ENCODE measurements around the gene ZNF212. TPM values are rescaled to one million over a fixed set of nuclear protein-coding genes. Genes with fewer than 3 reads are reported as not detected.
"Not testable (repeated sequence)": the region's sequence is repeated elsewhere in the genome, so short reads cannot be mapped to it uniquely, and the experiment has no call there.

ZNF212 gene
- total RNA-seq, 1 experiment from 2014 or later = 6.6 TPM

DNA sequence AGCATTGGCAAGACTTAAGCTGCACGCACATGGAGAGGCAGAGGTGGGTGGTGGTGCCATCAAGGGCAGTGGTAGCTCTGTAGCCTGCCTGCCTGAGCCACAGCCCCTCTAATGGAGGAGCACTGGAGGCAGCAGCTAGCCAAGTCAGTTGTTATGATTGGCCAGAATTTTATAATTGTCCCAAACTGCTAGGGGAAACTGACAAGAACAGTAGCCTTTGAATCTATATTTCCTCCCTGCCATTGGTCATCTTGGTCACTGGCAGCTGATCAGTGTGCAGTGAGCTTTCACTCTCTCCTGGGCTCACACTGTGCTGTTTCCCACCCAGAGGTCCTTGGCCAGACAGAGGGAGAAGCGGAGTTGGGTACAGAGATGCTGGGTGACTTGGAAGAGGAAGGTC, 12.9 kb downstream of the ZNF212 start:
- no peak for DNase-seq (ENCODE audit: low read depth)

DNA sequence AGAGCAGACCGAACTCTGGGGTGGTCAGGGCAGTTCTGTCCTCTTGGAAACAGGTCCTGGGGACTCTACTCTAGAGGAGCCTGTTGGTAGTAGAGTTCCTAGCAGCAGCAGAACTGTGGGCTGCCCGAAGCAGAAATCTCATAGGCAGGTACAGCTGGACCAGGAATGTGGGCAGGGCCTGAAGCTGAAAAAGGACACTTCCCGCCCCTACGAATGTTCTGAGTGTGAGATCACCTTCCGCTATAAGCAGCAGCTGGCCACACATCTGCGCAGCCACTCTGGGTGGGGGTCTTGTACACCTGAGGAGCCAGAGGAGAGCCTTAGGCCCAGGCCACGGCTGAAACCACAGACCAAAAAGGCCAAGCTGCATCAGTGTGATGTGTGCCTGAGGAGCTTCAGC, 14.2 kb downstream of the ZNF212 start:
- no peak for DNase-seq (ENCODE audit: low read depth)

DNA sequence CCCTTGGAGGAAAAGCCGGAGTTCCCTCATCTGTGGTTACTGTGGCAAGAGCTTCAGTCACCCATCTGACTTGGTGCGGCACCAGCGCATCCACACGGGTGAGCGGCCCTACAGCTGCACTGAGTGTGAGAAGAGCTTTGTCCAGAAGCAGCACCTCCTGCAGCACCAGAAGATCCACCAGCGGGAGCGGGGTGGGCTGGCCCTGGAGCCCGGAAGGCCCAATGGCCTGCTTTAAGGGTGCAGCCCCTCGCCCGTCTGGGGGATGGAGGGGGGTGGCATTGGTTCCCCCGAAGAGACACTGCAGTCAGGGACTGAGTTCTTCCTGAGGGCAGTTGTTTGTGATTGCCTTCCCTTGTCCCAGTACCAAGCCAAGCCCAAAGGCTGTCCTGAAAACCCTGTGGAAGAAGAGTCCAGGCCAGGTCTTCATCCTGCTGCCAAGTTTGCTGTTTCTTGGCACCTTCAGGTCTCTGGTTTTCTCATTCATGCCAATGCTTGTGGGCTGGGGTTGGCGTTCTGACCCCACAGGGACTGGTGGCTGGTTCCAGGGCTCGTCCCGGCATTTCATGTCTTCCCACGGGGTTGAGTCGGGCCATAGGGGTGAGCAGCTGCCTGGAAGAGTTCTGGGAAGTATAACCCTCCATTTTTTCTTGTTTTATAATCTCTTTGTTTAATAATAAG, 14.9 kb downstream of the ZNF212 start:
- DNase-seq (ENCODE audit: low read depth) = no peak

DNA sequence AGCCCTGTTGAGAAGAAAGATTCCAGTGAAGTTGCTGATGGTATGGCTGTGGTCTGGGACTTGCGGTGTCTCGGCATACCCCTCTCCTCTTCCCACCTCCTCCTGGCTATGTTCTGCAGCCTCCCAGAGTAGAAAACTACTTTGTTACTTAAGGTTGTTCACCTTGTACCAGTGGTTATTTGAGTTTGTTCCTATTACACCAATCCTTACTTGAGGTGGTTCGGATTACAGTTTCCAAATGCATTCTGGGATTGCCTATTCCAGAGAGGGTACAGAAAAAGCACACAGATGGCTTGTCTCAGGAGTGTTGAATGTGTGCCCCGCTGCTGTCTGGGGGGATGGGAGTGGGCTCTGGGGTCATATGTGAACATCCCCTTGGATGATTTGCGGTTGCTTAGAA, 15.7 kb downstream of the ZNF212 start:
- no peak for DNase-seq (ENCODE audit: low read depth)

DNA sequence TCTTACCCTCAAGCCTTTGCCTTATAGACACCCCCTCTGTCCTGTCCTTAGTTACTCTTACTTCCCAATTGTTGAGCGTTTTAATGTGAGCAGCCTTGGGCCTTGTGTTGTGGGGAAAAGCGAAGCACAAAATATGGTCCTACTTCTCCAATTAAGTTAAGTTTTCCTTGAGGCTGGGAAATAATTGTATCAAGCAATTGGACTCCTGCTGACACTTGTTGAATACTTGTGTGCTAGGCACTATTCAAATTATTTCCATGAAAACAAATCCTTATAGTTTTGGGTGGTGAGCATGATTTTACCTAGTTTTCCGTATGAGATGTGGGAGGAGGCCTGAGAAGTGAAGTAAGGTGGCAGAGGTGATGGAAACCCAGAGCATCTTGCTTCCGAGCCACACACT, 17.1 kb downstream of the ZNF212 start:
- no peak for DNase-seq (ENCODE audit: low read depth)

DNA sequence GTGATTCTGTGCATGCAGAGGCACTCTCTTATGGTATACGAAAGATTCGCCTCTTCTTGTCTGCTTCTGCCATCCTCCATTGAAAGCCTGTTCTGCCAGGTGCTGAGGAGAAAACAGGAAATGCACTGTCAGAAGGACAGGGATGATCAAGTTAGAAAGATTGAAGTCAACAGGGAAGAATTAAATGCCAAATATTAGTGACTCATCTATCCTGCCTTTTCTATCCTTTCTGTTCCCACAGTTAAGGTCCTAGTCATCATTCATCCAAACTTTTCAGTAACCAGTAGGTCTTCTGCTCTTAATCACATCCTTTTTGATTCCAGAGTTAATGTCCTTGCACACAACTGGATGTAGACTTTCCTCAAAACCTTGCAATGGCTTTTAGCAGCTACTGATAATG, 17.7 kb downstream of the ZNF212 start:
- peak; percentile 36 for DNase-seq (ENCODE audit: low read depth)

DNA sequence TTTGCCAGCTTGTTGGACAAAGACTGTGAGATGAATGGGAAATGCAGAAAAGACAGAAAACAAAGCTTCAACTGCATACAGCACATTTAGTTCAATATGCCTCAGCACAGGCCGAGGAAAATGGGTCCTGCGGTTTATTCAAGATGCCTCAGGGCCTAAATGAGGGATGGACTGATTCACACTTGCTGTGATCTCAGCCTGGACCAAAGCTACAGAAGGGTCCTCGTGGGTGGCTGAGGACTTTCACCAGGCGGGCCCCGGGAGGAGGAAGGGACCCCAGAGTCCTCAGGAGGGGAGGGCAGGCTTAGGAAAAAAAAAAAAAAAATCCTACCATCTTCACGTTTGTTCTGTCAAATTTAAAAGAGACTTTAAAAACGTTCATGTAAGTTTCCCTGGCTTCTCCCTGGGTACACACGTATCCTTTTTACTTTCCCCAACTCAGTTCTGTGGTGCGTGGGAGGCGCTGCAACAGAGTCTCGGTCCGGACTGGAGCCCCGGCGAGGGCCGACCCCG, 21.9 kb downstream of the ZNF212 start:
- peak; percentile 67 for DNase-seq (ENCODE audit: low read depth)

DNA sequence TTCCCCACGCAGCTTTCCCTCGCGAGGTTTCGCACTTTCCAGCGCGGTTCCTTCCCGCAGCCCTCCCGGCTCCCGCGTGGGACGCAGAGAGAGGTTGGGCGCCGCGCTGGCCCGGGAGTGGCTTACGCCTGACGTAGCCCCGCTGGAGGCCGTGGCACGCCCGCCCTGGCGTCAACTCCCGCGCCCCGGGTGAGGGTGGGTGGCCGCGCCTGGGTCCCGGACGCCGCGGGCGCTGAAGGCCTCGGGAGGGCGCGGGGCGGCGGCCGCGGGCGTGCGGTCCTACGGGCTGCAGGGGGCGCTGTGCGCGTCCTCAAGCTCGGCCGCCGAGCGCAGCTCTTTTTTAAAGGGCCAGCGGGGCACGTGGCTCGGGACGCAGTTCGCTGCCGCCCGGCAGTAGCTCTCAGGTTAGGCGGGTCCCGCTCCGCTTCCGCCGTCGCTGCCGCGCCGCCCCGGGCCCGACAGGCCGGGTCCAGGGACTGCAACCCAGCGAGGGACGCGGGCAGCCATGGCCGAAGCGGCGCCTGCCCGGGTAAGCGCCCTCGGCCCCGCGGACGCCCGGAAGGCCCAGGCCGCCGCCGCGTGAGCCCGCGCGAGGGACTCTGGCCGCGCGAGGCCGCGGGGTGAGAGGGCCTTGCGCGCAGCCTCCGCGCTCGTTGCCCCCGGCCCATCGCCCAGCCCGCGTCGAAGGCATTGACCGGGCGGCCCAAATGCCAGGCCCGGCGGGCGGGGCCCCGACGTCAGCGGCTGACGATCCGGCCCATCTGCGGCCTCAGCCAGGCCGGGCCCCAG, 22.6 kb downstream of the ZNF212 start, which contains the start of gene ZNF783:
ZNF783 (plus strand) TSS at position 368 of the 789 bp plus-strand sequence; CDS start at position 506, 138 bp downstream.
- DNase-seq (ENCODE audit: low read depth) = peak; percentile 92

DNA sequence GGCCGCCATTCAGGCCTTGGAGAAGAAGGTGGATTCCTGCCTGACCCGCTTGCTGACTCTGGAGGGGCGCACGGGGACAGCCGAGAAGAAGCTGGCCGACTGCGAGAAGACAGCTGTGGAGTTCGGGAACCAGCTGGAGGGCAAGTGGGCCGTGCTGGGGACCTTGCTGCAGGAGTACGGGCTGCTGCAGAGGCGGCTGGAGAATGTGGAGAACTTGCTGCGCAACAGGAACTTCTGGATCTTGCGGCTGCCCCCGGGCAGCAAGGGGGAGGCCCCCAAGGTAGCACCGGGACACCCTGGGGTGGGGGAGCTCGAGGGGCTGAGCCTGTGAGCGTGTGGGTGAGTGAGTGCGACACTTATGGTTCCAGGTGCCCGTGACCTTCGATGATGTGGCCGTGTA, 27.0 kb downstream of the ZNF212 start:
- DNase-seq (ENCODE audit: low read depth) = no peak

DNA sequence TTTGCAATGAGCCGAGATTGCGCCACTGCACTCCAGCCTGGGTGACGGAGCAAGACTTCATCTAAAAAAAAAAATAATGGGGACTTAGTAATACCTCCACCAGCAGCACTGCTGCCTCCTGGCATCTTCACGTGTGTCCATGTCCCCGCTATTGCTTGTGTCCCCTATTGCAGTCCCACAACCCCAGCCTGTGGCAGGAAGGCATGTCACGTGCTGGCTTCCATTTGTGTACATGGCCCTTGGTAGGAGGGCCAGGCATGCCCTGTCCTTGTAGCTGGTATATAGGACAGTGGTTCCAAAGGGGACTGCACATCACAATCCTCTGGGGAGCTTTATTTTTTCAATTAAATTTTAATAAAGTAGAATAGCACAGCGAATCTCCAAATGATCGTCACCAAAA, 28.3 kb downstream of the ZNF212 start:
- DNase-seq (ENCODE audit: low read depth) = no peak

DNA sequence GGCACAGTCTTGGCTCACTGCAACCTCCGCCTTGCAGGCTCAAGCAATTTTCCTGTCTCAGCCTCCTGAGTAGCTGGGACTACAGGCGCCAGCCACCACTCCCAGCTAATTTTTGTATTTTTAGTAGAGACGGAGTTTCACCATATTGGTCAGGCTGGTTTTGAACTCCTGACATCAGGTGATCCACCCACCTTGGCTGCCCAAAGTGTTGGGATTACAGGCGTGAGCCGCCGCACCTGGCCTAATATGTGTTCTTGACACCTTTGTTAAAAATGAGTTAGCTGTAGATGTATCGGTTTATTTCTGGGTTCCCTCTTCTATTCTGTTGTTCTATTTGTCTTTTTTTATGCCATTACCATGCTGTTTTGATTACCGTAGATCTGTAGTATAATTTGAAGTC, 35.0 kb downstream of the ZNF212 start:
- not testable (repeated sequence) for DNase-seq (ENCODE audit: low read depth)

DNA sequence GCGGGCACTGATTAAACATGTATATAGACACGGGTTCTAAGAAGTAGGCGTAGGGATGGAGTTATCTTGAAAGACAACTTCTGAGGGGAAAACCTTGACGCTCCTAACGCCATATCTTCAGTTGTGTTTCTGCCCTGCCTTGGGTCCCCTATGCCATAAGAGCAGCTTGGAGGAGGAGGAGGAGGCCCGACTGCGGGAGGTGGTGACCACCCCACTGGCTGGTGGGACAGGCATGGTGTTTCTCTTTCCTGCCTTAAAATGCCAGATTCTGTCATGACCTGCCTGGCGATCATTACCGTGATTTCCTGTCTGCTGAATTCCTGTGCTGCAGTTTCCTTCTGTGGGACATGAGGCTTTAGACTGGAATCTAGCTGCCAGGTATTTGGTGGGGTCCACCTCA, 38.4 kb downstream of the ZNF212 start:
- DNase-seq (ENCODE audit: low read depth) = no peak

DNA sequence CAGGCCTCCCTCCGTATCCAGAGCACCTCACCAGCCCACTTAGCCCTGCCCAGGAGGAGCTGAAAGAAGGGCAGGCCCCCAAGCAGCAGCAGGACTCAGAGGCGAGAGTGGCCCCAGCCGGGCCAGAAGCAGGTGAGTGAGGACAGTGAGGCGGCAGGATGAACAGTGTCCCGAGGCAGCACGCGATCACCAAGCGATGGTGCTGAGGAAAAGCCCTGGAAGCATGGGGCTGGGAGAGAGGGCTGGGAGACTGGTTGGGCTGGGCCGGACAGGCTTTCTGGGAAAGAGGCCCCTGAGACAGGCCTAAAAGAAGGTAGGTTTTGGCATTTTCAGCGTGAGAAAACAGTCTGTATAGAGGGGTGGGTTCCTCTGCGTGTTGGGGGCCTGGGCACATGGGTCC, 38.9 kb downstream of the ZNF212 start:
- no peak for DNase-seq (ENCODE audit: low read depth)

DNA sequence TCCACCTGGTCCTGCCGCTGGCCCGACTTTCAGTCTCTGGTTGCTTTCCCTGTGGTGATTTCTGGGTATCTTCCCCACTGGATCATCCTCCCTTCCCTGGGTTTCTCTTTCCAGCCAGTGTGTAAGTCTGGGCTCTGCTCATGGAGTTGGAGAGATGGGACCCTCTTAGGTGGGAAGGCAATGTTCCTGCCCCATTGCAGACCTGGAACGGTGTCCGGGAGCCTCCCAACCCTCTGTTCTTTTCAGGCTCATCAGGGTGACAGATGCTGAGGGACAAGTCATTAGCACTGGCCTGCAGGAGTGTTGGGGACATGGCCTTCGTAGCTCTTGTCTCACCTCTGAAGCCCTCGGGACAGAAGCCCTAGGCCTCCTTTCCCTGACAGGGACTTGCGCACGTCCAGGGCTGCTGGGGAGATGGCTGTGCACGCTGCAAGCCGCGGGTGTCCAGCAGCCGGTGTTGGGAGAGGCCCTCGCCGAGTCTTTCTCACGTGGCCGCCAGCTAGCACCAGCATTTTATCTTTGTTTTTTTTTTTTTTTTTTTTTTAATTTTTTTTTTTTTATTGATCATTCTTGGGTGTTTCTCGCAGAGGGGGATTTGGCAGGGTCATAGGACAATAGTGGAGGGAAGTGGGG, 39.8 kb downstream of the ZNF212 start:
- no peak for DNase-seq (ENCODE audit: low read depth)

DNA sequence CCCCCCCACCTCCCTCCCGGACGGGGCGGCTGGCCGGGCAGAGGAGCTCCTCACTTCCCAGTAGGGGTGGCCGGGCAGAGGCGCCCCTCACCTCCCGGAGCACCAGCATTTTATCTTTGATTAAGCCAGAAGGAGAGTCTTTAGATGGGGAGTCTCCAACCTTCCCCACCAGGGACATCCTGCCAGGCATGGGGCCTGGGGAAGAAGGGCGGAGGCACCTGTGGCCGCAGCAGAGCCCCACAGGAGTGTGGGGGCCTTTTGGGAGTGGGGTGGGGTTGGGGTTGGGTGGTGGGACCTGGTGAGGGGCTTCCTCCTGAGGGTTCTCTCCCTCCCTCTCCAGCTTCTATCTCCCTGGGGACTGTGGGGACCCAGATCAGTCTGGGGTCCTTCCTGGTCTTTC, 40.7 kb downstream of the ZNF212 start:
- no peak for DNase-seq (ENCODE audit: low read depth)

DNA sequence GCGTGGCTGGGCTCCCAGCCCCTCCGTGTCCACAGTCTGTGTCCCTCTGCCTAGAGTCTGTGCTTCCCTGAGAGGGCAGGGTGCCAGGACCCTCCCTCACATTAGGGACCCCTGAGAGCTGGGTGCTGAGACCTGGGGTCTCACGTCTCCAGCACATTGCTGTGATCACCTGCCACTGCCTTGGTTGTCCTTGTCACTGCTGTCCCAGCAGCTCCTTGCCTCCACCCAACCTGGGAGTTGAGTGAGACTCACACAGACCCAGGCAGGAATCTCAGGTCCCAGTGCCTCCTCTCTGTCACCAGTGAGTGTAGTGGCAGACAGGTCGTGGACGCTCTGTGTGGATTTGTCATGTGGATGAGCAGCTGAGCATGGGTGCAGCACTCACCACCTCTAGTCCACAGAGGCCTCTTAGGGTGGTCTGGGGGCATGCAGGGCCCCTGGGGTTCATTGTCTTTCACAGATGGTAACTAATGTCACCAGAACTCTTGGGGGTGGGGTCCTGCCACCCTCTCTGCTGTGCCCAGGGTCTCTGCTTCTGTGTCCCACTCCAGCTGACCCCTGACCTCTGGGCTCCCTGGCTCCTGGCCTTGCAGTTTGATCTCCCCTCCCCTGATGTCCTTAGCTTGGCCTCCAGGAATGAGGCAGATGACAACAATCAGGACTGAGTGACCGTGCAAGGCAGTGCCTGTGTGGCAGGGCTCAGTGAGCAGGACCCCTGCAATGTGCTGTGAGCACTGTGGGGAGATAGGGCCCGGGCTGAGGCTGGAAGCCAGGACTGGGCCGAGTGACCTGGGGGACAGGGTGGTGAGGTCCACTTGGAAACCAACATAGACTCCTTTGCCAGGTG, 41.4 kb downstream of the ZNF212 start:
- DNase-seq (ENCODE audit: low read depth) = no peak

DNA sequence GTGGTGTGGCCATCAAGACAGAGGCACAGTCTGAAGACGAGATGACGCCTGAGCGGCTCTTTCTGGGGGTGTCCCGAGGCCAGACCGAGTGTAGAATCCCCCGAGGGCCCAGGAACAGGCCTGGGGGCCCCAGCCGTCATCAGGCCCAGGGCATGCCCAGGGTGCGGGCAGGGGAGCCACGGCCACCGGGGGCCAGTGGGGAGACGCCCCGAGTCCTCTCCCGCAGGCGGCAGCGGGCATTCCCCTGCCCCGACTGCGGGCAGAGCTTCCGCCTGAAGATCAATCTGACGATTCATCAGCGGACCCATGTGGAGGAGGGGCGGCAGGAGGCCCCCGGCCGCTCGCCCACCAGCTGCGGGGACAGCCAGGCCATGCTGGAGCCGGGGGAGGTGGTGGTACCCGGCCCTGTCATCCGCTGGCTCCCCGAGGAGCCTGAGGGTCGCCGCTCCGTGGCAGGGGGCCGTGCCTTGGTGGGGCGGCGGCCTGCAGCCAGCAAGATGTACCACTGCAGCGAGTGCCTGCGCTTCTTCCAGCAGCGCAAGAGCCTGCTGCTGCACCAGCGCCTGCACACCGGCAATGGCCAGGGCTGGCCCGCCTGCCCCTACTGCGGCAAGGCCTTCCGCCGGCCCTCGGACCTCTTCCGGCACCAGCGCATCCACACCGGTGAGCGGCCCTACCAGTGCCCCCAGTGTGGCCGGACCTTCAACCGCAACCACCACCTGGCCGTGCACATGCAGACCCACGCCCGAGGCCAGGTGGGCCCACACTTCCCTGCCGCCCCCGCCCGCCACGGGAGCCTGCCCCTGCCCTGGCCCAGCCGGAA, 42.3 kb downstream of the ZNF212 start:
- DNase-seq (ENCODE audit: low read depth) = no peak

DNA sequence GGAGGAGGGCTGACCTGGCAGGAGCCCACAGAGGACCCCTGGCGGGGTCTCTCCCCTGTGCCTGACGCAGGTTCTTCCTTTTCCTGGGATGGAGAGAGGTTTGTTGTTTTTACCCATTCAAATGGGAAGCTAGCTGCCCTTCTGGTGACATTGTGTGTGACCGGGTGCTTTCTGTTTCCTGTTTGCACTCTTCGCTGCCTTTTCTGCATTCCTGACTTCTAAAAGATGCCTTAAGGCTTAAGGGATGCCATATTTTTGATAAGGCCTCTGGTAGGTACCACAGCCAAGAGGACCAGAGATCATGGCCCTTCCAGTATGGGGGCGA, 42.8 kb downstream of the ZNF212 start:
- no peak for DNase-seq (ENCODE audit: low read depth)

DNA sequence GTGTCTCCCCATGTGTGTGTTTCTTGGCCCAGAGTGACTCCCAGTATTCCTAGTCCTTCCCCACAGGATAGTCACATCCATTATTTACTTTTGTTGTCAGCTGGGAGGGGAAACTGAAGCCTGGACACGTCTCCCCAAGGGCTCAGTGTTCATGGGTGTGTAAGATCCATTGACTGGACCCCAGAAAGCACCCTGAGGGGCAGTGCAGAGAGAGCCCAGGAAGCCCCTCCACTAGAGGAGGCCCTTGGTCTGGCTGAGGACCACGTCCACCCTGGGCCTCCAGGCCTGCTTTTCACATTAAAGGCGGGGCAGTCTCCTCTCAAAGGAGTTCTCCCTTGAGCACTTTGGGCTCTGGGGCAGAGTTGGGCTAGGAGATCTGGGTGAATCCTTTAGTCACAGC, 43.9 kb downstream of the ZNF212 start:
- DNase-seq (ENCODE audit: low read depth) = no peak

DNA sequence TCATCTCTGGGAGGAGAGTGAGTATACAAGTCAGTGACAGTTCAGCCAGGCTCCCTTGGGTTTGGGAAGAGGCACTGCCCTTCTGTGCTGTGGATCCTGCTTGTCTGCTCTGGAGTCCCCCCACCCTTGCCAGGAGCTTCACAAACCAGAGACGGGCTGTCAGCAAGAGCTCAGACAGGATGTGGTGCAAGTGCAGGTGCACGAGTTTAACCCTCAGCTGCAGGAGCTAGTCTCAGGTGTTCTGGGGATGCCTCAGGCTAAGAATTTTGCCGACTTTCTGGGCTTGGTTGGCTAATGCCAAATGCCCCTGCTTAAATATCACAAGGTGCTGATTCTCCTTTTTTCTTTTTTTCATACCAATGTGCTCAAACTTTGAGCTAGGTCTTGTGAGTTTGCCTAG, 44.9 kb downstream of the ZNF212 start:
- no peak for DNase-seq (ENCODE audit: low read depth)
